Large intestine (tissue), 3 donors: ENCODE data around the gene KRT4. TPM values are rescaled to one million over a fixed set of nuclear protein-coding genes. Genes with fewer than 3 reads are reported as not detected.

Experiments used
- DNase-seq, 2 donors: peaks; one replicate each; pipeline versions ENCODE4 v3.0.0 to v3.0.0-alpha.2; 2013
- H3K27ac ChIP-seq: one replicate; pipeline ENCODE4 v1.5.1; 2013; ENCODE audit warnings: low read length
- H3K27me3 ChIP-seq: 2 replicates; pipeline ENCODE4 v1.6.1; 2013; ENCODE audit warnings: low read length; ENCODE audit not compliant: control insufficient read depth, insufficient read depth
- H3K36me3 ChIP-seq: 2 replicates; pipeline ENCODE4 v1.6.1; 2013; ENCODE audit warnings: low read length; ENCODE audit not compliant: control insufficient read depth, insufficient read depth
- H3K4me1 ChIP-seq: one replicate; pipeline ENCODE4 v1.6.1; 2013; ENCODE audit warnings: low read length; ENCODE audit not compliant: control insufficient read depth, insufficient read depth
- H3K4me3 ChIP-seq: one replicate; pipeline ENCODE4 v1.5.1; 2013; ENCODE audit warnings: low read length
- H3K9me3 ChIP-seq: one replicate; pipeline ENCODE4 v1.6.1; 2013; ENCODE audit warnings: mild to moderate bottlenecking, low read depth, low read length, moderate library complexity; ENCODE audit not compliant: control insufficient read depth
- WGBS: methylation state at CpG from one replicate; pipeline ENCODE4 v1.1.5; 2013; ENCODE audit warnings: low lambda C conversion rate; ENCODE audit not compliant: insufficient coverage; 5-methylcytosine and 5-hydroxymethylcytosine counted together
- polyA plus RNA-seq: library from polyadenylated mRNA; unstranded; fragments of 120-200 nt; gene quantifications from one replicate; pipeline ENCODE4 v1.2.1, GENCODE V29; 2013

KRT4 gene
- polyA plus RNA-seq, 1 donor: not detected

DNA sequence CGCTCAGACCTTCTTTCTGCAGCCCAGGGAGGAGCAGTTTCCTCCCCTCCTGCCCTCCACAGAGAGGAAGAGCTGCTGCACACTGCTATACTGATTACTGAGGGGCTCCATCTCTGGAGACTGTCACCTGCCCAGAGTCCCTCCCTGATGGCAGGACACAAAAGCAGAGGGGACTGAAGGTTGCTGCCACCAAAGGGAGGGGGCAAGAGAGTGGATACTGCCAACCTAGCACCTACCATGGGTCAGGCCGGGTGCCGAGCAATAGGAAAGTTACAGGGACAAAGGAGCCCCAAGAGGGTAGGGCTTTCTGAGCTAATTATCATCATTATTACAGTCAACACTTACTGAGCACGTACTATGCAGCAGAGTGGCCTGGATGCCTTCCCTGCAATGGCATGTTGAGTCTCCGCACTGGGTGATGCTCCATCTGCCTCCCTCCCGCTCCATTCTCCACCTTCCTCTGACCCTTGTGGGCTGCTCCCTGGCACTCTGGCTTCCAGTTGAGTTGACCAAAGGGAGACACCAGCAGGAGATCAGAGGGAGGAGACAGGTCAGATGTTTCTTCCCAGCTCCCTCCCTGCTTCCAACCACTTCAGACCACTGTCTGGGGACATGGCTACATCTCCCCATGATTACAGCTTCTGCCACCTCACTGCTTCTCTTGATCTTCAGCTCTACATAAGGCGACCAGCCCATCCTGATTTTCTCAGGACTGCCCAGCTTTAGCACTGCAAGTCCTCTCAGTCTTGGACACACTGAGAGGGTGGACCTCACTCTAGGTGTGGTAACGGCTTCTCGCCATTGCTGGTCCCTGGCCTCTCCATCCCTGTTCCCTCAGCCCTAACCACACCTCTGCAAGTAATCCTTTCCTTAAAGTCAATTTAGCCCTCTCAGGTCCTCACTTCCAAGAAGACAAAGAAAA lies 22.8 kb upstream of the KRT4 start:
- Histone ChIP-seq H3K36me3 (no peaks in the 10 kb centered on the region), H3K9me3 (no peaks in the 10 kb centered on the region), H3K27ac (no peak overlapping the region), H3K27me3 (peaks cover 13% of the 10 kb centered on the region), H3K4me3 (no peak overlapping the region), H3K4me1 (no peaks in the 10 kb centered on the region)
- WGBS: no CpG with 5 or more reads among the region's 9 CpGs
- DNase-seq: no peak

DNA sequence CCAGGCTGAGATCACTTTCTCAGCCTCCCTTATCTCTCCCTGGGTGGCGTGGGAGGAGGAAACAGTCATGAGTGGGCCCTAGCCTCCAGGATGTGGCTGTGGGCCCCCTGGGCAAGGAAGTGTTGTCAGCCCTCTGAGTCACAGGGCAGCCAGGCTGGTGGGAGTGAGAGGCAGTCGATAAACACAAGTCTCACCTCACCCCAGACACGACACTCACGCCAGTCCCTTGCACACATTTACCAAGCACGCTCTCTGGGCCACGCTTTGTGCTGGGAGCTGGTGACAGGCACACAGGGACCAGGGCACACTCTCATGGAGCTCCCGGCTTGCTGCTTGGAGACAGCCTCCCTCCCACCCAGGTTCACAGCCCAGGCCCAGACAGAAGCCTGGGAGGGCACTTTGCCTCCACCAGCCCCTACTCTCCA lies 22.1 kb upstream of the KRT4 start:
- Histone ChIP-seq H3K4me1 (no peaks in the 10 kb centered on the region), H3K9me3 (no peaks in the 10 kb centered on the region), H3K36me3 (no peaks in the 10 kb centered on the region), H3K27ac (no peak overlapping the region), H3K27me3 (peaks cover 13% of the 10 kb centered on the region), H3K4me3 (no peak overlapping the region)
- no peak for DNase-seq
- no CpG with 5 or more reads among the region's 7 CpGs for WGBS

DNA sequence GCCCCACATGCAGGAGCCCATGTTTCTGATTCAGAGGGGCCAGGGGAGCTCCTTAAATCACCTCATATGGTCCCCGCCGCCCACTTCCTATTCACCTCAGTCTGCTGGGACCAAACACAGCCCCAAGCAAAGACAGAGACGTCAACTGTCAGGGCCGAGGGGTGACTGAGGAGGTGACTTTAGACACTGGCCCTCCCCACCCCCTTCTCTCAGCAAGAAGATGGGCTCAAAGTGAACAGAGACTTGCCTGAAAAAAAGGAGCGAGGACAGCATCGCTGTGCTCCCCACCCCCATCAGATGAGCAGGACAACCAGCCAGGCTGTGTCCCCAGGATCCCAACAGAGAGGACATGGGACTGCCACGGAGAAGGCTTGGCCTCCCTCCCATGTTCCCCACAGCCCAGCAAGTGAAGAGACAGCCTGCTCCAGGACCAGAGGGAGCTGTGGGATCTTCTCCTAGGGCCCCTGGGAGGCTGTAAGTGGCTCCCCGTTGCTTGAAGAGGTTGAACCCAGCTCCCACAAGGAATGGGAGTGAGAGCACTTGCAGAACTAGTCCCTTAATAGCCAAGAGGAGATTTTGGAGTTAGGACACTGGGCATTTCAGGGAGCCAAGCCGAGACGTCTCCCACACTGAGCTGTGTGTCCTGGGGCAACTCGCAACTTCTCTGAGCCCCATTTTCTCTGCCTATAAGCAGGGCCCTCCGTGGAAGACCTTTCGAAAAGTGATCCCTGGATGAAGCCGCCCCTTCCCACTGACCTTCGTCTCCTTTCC lies 21.5 kb upstream of the KRT4 start:
- Histone ChIP-seq H3K4me3 (no peak overlapping the region), H3K27me3 (peaks cover 13% of the 10 kb centered on the region), H3K9me3 (no peaks in the 10 kb centered on the region), H3K4me1 (no peaks in the 10 kb centered on the region), H3K36me3 (no peaks in the 10 kb centered on the region), H3K27ac (no peak overlapping the region)
- WGBS: no CpG with 5 or more reads among the region's 15 CpGs
- DNase-seq: no peak

DNA sequence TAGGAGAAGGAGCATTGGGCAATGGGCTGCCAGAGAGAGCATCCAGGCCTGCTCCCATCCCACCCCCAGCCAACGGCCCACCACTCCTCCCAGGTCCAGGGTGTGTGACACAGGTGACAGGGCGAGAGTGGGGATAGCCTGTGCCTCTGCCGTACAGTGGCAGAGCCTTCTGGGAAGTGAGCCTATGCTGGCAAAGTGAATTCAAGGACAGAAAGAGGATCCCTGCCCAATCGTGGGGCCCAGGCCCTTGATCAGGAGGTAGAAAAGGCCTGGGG lies 20.7 kb upstream of the KRT4 start:
- Histone ChIP-seq H3K27ac (no peak overlapping the region), H3K9me3 (no peaks in the 10 kb centered on the region), H3K4me1 (no peaks in the 10 kb centered on the region), H3K27me3 (peaks cover 11% of the 10 kb centered on the region), H3K4me3 (no peak overlapping the region), H3K36me3 (no peaks in the 10 kb centered on the region)
- no peak for DNase-seq
- no CpG with 5 or more reads among the region's 4 CpGs for WGBS

DNA sequence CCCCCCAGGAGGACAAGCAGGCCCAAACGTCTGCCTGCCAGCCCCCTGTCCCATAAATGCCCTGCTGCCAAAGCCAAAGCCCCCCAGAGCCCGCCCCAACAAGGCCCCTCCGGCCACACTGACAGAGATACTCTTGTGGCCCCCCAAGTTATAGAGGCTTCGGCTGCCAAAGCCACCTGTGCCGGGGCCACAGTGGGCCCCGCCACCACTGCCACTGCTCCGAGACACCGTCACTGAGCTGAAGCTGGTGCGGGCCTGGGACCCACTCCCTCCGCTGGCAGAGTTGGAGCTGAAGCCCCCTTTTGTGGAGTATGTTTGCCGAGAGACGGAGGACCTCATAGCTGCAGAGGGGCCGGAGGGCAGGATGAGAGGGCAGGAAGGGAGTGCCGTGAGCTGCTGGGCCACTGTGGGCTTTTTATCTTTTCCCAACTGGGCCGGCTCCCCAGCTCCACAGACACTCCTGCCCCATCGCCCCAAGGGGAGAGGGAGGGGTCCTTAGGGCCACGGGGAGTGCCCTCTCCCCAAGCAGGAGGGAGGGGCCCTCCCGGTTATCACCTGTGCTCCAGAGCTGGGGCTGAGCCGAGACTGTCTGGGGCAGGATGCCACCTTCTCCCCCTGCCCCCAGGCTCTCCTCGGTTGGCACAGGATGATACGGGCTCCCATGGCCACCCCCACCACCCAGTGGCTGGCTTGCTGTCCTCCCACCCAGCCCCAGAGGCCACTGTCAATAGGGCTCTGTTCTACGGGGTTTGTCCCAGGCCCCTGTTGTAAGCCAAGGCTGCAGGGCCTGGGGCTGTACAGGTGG lies 20.2 kb upstream of the KRT4 start, which contains the start of gene KRT79:
Gene KRT79 (minus strand): TSS at position 390 of the 805 bp plus-strand sequence. CDS start 51 bp downstream, at position 339.
- Histone ChIP-seq H3K36me3 (no peaks in the 10 kb centered on the region), H3K9me3 (no peaks in the 10 kb centered on the region), H3K27me3 (peaks cover 7% of the 10 kb centered on the region), H3K27ac (no peak within 1 kb of the TSS), H3K4me1 (no peaks in the 10 kb centered on the region), H3K4me3 (no peak within 1 kb of the TSS)
- DNase-seq: no peak
- no CpG with 5 or more reads among the region's 22 CpGs for WGBS

DNA sequence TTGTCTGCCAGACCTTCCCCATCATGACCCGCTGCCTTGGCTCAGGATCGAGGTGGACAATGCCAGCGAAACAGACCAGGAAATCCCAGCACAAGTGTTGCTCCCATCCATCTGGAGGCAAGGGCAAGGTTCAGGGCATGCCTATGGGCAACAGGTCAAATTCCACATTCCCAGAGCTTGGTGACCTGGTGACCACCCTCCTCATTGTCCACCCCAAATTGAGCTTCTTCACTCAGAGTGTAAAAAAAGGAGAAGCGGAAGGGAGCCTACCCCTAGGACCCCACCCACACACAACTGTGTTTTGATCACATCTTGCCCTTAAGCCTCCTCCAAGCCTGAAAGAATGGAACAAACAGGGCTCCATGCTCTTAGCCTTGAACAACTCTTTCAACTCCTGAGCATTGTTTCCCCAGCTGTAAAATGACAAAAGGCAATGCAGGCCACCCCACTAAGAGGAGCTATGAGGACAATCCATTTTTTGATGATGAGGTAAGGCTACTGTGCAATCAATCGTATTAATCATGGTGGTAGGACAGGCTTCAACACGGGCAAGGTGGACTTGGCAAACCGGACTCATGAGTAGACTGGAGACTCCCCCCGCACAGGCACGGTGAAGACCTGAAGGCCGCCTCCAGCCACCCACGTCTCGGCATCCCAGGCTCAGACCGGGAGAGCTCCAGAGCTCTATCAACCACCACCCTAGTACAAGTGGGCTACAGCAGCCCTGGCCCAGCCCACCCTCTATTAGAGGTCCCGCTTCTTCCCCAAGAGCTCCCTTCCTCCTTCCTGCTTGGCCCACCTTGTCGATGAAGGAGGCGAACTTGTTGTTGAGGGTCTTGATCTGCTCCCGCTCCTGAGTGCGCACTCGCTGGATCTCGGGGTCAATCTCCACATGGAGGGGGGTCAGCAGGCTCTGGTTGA lies 19.3 kb upstream of the KRT4 start:
- DNase-seq: peak in 1 of 2 donors; percentile 34
- H3K4me1 ChIP-seq: no peaks in the 10 kb centered on the region
- H3K9me3 ChIP-seq: no peaks in the 10 kb centered on the region
- no peaks in the 10 kb centered on the region for H3K36me3 ChIP-seq
- WGBS: no CpG with 5 or more reads among the region's 20 CpGs
- no peak overlapping the region for H3K27ac ChIP-seq
- H3K27me3 ChIP-seq: peaks cover 4% of the 10 kb centered on the region
- no peak overlapping the region for H3K4me3 ChIP-seq

DNA sequence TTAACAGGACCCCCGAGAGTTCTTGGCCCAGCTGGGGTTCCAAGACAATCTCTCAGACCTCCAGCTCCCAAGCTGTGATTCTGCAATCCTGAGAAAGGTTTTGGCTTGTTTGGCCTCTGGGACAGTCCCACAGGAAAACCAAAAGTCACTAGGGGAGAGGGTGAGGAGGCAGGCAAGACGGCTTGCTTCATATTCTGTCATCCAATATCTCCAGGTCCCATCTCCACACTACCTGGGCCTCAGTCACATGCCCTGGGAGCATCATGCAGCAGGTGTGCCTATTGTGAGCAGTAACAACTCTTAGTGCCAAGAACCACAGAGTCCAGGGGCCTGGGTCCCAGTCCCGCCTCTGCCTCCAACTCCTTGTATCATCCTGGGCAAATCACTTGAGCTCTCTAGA lies 18.5 kb upstream of the KRT4 start:
- no peak overlapping the region for H3K27ac ChIP-seq
- no CpG with 5 or more reads among the region's 3 CpGs for whole genome bisulfite sequencing
- no peak for DNase-seq

DNA sequence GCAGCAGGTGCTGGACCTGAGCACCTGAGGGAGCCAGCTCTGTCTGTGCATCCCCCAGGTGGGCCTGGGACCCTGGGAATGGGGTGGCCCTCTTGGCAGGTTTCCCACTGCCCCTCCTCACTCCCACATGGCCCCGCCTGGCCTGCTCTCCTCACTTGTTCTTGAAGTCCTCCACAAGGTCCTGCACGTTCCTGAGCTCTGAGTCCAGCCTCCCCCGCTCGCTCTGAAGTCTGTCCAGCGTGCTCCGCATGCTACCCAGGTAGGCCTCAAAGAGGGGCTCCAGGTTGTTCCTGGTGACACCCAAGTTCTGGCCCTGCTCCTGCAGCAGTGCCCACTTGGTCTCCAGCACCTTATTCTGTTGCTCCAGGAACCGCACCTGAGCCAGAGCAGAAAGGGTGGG lies 17.3 kb upstream of the KRT4 start:
- no peak for DNase-seq
- H3K27ac ChIP-seq: no peak overlapping the region
- no peaks in the 10 kb centered on the region for H3K9me3 ChIP-seq
- no peaks in the 10 kb centered on the region for H3K36me3 ChIP-seq
- no peak overlapping the region for H3K4me3 ChIP-seq
- no peaks in the 10 kb centered on the region for H3K4me1 ChIP-seq
- no CpG with 5 or more reads among the region's 7 CpGs for WGBS
- H3K27me3 ChIP-seq: peaks cover 2% of the 10 kb centered on the region

More for the DNA sequence above, 18.5 kb upstream of the KRT4 start:
- Histone ChIP-seq H3K9me3 (no peaks in the 10 kb centered on the region), H3K36me3 (no peaks in the 10 kb centered on the region), H3K27me3 (no peaks in the 10 kb centered on the region), H3K4me1 (no peaks in the 10 kb centered on the region), H3K4me3 (no peak overlapping the region)

DNA sequence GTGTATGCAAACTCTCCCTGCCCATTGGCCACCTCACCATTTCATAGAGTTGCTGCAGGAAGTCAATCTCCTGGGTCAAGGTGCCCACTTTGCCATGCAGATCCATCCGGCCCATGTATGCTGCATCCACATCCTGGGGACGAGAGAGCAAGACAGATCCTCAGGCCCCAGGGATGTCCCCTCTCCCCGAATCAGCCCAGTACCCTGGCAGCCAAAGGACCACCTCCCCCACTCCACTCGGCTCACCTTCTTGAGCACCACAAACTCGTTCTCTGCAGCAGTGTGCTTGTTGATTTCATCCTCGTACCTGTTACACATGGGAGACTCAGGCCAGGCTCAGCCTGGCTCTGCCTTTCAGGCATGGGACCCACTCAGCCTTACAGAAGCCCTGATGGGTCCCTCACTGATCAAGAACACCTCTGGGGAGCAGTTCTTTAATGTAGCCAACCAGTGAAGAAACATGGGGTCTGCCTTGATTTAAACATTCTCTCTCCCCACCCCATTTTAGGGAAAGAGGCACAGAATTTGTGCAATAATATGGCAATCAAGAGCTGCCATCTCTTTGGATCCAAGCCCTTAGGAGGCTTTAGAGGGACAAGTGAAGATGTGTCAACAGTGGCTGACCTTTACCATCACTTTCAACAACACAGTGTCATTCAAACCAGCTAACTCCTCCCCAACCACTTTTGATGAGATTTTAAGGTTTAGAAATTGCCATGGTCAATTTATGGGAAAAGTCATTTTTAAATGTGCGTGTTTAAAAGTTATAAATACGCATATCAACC lies 16.3 kb upstream of the KRT4 start:
- WGBS: 100% methylated on average over 2 of the region's 8 CpGs
- Histone ChIP-seq H3K27me3 (peaks cover 2% of the 10 kb centered on the region), H3K36me3 (no peaks in the 10 kb centered on the region), H3K4me3 (no peak overlapping the region), H3K4me1 (no peaks in the 10 kb centered on the region), H3K9me3 (no peaks in the 10 kb centered on the region), H3K27ac (no peak overlapping the region)
- no peak for DNase-seq
